GM12878 (cell line): ENCODE measurements around the gene PHKA1.

Experiments used
- CREM ChIP-seq: IDR thresholded peaks from 2 replicates; pipeline ENCODE4 v1.6.1; 2014; ENCODE audit warnings: antibody characterized with exemption, low read depth
- CTCF ChIP-seq, 3 experiments: IDR thresholded peaks in 2 of 3; conservative IDR thresholded peaks in 1 of 3; 2 replicates each; pipeline ENCODE4 v1.5.1; 2011; ENCODE audit warnings: low read depth in 3 of 3, low read length in 3 of 3, mild to moderate bottlenecking in 3 of 3, control low read depth in 2 of 3, moderate library complexity in 2 of 3, inconsistent platforms in 1 of 3, mixed read lengths in 1 of 3; ENCODE audit not compliant: control insufficient read depth in 2 of 3, insufficient read depth in 1 of 3; ENCODE audit errors: extremely low read depth in 1 of 3
- EP300 ChIP-seq, 2 experiments: fragments of 150-350 bp in 1 of 2; IDR thresholded peaks; 2 replicates each; pipeline ENCODE4 v1.6.1; 2011 to 2012; ENCODE audit warnings: low read depth in 2 of 2, low read length in 2 of 2, borderline replicate concordance in 1 of 2, improper control_type of control experiment in 1 of 2, inconsistent platforms in 1 of 2; ENCODE audit not compliant: control insufficient read depth in 1 of 2
- JUND ChIP-seq: IDR thresholded peaks from 2 replicates; pipeline ENCODE4 v1.6.1; 2012; ENCODE audit warnings: low read depth, mild to moderate bottlenecking, low read length, improper control_type of control experiment, moderate library complexity
- POLR2AphosphoS2 ChIP-seq: IDR thresholded peaks from 2 replicates; pipeline ENCODE4 v1.6.1; 2011; ENCODE audit warnings: low read depth, mild to moderate bottlenecking, low read length, improper control_type of control experiment, moderate library complexity
- POLR2AphosphoS5 ChIP-seq: IDR thresholded peaks from 2 replicates; pipeline ENCODE4 v1.6.1; 2011; ENCODE audit warnings: mild to moderate bottlenecking, low read length, inconsistent platforms
- RBBP5 ChIP-seq: fragments of 200-600 bp; sonication (generic); conservative IDR thresholded peaks from 2 replicates; pipeline ENCODE4 v1.6.1; 2016
- SREBF2 ChIP-seq: IDR thresholded peaks from 2 replicates; pipeline ENCODE4 v1.6.1; 2012; ENCODE audit warnings: mild to moderate bottlenecking, low read length
- ZBTB33 ChIP-seq: fragments of 450-650 bp; IDR thresholded peaks from 2 replicates; pipeline ENCODE4 v1.6.1; 2017; ENCODE audit warnings: mild to moderate bottlenecking

- no peak for TF ChIP-seq ZBTB33
- TF ChIP-seq POLR2AphosphoS2 = no peak
- no peak for TF ChIP-seq CTCF (IDR thresholded peaks at IDR 0.05 in 2 of 3, conservative IDR thresholded peaks at IDR 0.05 in 1 of 3; ENCODE audit: control insufficient read depth in 2 of 3, extremely low read depth in 1 of 3, insufficient read depth in 1 of 3, low read depth in 3 of 3, low read length in 3 of 3)
- no peak for TF ChIP-seq JUND
- TF ChIP-seq SREBF2 = no peak
- TF ChIP-seq CREM = no peak
- TF ChIP-seq POLR2AphosphoS5 = no peak
- no peak for TF ChIP-seq RBBP5
- no peak for TF ChIP-seq EP300 (IDR thresholded peaks at IDR 0.05; ENCODE audit: borderline replicate concordance in 1 of 2, control insufficient read depth in 1 of 2, low read depth in 2 of 2, low read length in 2 of 2)
Observed at GRCh38 chrX:72676465-72676864, 37.6 kb downstream of the PHKA1 start.
